NOMO-1 treated with DMSO at 0.1 percent for 48 hours (cell line): ENCODE results near the gene ROMO1.
"Not testable (repeated sequence)": the region's sequence is repeated elsewhere in the genome, so short reads cannot be mapped to it uniquely, and the experiment has no call there.

ENCODE experiments used
- DNase-seq: peaks from one replicate; lab custom pipeline; 2025; ENCODE audit not compliant: unreplicated experiment; lab: John Stamatoyannopoulos, UW

Gene ROMO1

GRCh38 chr20:35680452-35681183, 18.6 kb upstream of the ROMO1 start:
- DNase-seq = peak; percentile 61

- no peak for DNase-seq
These were observed 17.2 kb upstream of the ROMO1 start for GRCh38 chr20:35681960-35682359.

- DNase-seq = not testable (repeated sequence)
These were observed 13.8 kb upstream of the ROMO1 start for GRCh38 chr20:35685368-35685767.

GRCh38 chr20:35686872-35687271, 12.3 kb upstream of the ROMO1 start:
- not testable (repeated sequence) for DNase-seq

- no peak for DNase-seq
These were observed 8.9 kb upstream of the ROMO1 start for GRCh38 chr20:35690265-35690664.

- no peak for DNase-seq
These were observed 3.9 kb upstream of the ROMO1 start for GRCh38 chr20:35695245-35695749.

GRCh38 chr20:35695978-35696377, 3.2 kb upstream of the ROMO1 start:
- DNase-seq = no peak

- DNase-seq = no peak
These were observed 1.4 kb upstream of the ROMO1 start for GRCh38 chr20:35697696-35698297.

GRCh38 chr20:35698298-35699126, 693 bp upstream of the ROMO1 start:
- peak; percentile 3 for DNase-seq

- DNase-seq = peak; percentile 26
These were observed 886 bp downstream of the ROMO1 start for GRCh38 chr20:35699957-35700624.

GRCh38 chr20:35700625-35701148, 1.5 kb downstream of the ROMO1 start:
- no peak for DNase-seq

- no peak for DNase-seq
These were observed 3.0 kb downstream of the ROMO1 start for GRCh38 chr20:35702051-35702823.

GRCh38 chr20:35702824-35703695, 3.9 kb downstream of the ROMO1 start:
- no peak for DNase-seq

- no peak for DNase-seq
These were observed 5.5 kb downstream of the ROMO1 start for GRCh38 chr20:35704514-35705261.

- not testable (repeated sequence) for DNase-seq
These were observed 6.7 kb downstream of the ROMO1 start for GRCh38 chr20:35705894-35706293.

- DNase-seq = not testable (repeated sequence)
These were observed 7.7 kb downstream of the ROMO1 start for GRCh38 chr20:35706591-35707529.

GRCh38 chr20:35708502-35708901, 9.3 kb downstream of the ROMO1 start:
- no peak for DNase-seq
